ENCODE data around the gene SLC39A10.
"Not testable (repeated sequence)": the region's sequence is repeated elsewhere in the genome, so short reads cannot be mapped to it uniquely, and the experiment has no call there.

The SLC39A10 gene

GRCh38 chr2:195647302-195647701, 9.7 kb upstream of the SLC39A10 start:
- FAIRE-seq: no peak

GRCh38 chr2:195648370-195648769, 8.7 kb upstream of the SLC39A10 start:
- FAIRE-seq: not testable (repeated sequence)

GRCh38 chr2:195648787-195649186, 8.2 kb upstream of the SLC39A10 start:
- no peak for FAIRE-seq

DNA sequence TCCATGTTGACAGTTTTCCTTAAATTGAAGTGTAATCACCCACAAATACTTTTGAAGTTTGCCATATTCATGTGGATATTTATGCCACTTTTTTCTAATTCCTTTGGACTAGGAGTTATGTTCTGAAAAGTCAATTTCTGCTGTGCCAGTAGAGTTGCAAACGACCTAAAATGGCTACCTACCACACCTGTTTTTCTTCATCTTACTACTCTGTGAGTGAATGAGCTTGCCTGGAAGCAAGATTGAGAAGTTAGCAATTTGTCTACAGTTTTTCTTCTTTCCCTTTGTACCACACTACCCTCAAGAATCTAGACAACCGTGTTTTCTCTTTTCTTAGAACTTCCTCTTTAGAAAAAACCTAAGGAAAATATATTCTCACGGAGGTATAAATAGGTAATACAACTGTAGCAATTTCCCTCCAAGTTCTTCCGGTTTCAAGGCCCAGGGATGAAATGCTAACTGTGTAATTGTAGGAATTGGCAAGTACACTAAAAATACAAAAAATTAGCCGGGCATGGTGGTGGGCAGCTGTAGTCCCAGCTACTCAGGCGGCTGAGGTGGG, 7.3 kb upstream of the SLC39A10 start:
- FAIRE-seq: no peak

- FAIRE-seq: no peak
Measured at GRCh38 chr2:195651046-195651445, 6.0 kb upstream of the SLC39A10 start.

- FAIRE-seq: no peak
Measured at GRCh38 chr2:195652911-195653310, 4.1 kb upstream of the SLC39A10 start.

- no peak for FAIRE-seq
Measured at GRCh38 chr2:195656161-195656858, 716 bp upstream of the SLC39A10 start.

- peak; percentile 57 for FAIRE-seq
Measured at GRCh38 chr2:195657634-195658540, 861 bp downstream of the SLC39A10 start.

DNA sequence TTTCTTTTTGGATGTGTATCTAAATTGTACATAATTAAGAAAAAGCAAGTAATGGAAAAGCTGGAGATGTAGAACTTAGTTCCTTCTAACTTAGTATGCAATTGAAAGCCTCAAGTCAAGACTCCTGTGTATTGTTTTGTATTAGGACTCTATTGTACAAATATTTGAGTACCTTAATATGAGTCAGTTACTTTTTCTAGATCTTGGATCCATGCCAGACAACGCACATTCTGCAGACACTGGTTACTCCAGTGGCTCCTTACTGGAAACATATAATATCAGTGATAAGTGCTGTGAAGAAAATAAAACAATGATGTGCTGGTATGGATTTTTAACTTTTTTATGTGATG, 1.5 kb downstream of the SLC39A10 start:
- no peak for FAIRE-seq

- no peak for FAIRE-seq
Measured at GRCh38 chr2:195659114-195659513, 2.1 kb downstream of the SLC39A10 start.

DNA sequence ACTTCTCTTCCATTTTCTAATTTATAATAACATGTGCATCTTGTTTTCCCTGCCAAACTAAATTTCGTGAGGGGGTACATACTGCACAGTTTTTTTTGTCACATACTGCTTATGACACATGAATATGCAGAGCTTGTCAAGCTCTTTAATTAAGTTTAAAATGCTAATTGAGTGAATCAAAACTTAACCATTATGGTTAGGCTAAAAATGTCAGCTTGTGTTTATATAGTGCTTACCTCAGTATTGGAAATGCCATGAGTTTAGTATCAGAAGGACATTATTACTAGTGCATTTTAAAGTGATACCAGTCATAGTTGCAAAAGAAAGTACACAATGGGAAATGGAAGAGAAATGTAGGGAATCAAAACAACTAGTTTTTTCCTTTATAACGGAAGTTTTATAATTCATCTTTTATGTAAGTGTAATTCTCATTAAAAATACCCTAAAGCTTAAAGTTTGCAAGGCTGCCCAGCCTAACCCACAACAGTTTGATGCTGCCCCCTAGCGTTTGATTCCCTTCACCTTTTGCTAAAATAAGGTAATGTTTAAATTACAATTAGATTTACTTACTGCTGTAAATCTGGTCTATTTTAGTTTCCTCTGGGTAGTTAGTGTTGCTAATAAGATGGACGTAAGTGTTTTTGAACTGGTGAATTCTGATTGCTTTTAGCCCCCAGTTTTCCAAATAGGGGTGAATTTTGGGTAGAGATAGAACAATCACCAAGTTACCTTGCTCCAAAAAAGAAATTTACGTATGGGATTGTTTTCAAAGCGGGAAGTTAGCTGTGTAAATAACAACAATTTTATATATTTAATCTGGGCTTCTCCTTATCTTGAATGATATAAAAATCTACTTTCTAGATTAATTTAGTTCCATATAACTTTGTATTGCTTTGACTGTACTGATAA, 3.2 kb downstream of the SLC39A10 start:
- FAIRE-seq: peak; percentile 92

DNA sequence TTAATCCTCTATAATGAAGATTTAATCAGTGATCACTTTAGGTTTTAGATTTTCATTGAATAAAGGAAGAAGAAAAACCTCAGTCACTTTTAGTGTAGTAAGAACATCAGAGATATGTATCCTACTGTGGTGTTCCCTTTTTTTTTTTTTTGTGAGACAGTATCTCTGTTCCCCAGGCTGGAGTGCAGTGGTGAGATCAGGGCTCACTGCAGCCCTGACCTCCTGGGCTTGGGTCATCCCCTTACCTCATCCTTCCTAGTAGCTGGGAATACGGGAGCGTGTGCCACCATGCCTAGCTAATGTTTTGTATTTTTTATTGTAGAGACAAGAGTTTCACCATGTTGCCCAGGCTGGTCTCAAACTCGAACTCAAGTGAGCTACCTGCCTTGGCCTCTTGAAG, 5.1 kb downstream of the SLC39A10 start:
- FAIRE-seq: no peak

DNA sequence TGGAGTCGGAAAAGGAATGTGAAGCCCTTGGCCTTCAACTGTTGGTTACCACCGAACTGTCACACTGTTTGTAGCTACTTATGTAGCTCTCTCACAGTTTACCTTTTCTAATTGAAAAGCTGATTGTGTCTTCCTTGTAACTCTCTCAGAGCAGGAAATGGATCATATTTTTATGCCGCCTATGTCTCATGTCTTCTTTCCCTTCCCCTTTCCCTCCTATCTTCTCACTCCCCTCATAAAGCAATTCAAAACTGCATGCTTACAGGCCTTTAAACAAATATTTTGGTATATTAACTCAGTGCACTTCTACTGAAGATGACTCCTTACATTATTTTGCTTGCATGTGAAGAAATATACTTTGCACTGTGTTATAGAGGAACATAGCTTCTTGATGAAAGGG, 6.0 kb downstream of the SLC39A10 start:
- FAIRE-seq: no peak

- FAIRE-seq: peak; percentile 31
Measured at GRCh38 chr2:195664528-195664927, 7.5 kb downstream of the SLC39A10 start.

- FAIRE-seq: not testable (repeated sequence)
Measured at GRCh38 chr2:195665153-195665552, 8.1 kb downstream of the SLC39A10 start.

DNA sequence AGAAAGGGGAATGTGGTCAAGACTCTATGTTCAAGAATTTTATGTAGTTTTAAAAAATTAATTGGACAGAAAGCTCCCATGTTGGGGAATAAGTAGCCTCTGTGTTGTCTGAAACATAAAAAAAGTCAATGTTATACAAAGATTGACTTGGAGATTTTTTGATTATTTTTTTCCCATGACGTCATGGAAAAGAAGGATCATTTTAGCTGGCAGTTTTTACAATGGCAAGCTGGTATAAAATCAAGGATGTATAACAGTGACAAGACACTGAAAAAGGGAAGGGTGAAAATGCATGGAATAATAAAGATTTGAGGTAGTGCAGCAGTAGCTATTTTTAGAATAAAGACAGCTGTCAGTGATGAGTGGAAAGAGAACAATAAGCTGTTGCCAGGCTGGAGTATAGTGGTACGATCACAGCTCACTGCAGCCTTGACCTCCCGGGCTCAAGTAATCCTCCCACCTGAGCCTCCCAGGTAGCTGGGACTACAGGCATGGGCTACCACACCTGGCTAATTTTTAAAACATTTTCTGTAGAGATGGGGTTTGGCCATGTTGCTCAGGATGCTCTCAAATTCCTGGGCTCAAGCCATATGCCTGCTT, 9.2 kb downstream of the SLC39A10 start:
- FAIRE-seq: no peak

DNA sequence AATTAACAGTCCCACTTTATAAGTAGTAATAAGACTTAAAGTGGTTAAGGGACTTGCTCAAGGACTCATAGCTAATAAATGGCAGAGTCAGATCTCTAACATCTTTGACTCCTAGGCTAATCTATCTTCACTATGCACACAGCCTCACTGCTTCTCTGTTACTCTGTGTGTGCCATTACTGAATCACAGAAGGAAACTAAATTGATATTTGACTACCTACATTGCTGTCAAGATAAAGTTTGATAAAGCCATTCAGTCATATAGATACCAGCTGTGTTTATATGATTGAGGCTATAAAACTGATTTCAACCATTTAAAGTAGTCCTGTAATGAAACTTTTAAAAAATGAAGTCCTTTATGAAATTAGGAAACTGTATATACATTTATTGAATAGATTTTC, 10.9 kb downstream of the SLC39A10 start:
- FAIRE-seq: no peak

DNA sequence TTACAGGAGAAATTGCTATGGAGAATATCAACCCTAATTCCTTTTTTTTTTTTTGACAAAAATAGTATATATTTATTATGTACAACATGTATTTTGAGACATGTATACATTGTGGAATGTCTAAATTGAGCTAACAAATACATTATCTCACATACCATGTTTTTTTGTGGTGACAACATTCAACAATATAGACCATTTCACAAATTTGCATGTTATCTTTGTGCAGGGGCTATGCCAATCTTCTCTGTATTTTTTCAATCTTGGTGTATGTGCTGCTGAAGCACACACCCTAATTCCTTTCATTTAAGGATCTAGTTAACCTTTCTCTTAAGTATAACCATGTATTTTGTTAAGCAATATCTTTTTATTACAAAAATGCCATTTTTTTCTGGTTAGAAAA, 13.2 kb downstream of the SLC39A10 start:
- no peak for FAIRE-seq

DNA sequence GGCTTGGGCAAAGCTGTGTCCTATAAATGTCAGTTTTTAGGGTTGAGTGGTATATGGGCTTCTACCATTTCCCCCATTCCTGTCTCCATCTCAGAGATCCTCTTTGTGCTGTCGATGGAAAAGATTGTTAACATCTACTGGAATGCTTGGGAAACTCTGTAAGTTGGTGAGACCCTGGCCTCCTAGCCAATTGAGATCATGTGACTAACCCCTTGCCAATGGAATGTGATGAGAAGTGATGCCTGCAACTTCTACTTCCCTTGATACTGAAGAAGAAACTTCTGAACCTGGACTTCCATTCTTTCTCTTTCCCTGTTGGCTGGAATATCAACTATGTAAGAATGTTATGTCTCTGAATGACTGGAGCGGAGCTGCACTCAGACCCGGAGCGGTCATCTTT, 14.5 kb downstream of the SLC39A10 start:
- no peak for FAIRE-seq

DNA sequence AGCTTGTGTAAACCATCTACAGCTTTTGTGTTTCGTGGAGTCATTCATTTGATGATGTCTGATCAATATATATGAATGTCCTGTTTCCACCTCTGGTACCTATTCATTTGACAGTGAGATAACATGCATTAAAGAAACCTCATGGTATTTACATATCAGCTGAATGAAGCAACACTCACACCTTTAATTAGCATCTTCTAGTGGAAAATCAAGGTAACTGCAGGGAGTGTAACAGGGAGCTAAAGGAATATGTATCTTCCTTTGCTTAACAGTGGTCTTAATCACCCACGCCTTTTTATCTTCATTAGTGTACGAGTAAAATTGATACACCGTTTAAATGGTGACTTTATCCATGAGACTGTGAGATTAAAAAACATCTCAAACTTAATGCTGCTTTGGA, 15.6 kb downstream of the SLC39A10 start:
- no peak for FAIRE-seq

- FAIRE-seq: no peak
Measured at GRCh38 chr2:195674491-195675221, 17.6 kb downstream of the SLC39A10 start.
